Adipocyte (in vitro differentiated cells): ENCODE data around the gene SORD.

ENCODE experiments used
- DNase-seq: peaks from one replicate; pipeline ENCODE4 v3.0.0-alpha.2; 2015; ENCODE audit warnings: low read depth
- H3K27me3 ChIP-seq: replicated peaks from 2 replicates; pipeline ENCODE4 v1.7.0; 2013; ENCODE audit warnings: mild to moderate bottlenecking, low read length, moderate library complexity; ENCODE audit not compliant: control insufficient read depth, insufficient read depth
- H3K36me3 ChIP-seq: 2 replicates; pipeline ENCODE4 v1.7.0; 2013; ENCODE audit warnings: low read length, mild to moderate bottlenecking, moderate library complexity; ENCODE audit not compliant: control insufficient read depth, insufficient read depth, severe bottlenecking
- H3K4me1 ChIP-seq: 2 replicates; pipeline ENCODE4 v1.7.0; 2013; ENCODE audit warnings: mild to moderate bottlenecking, low read length, moderate library complexity; ENCODE audit not compliant: control insufficient read depth, insufficient read depth
- H3K4me3 ChIP-seq: 2 replicates; pipeline ENCODE4 v1.7.0; 2013; ENCODE audit warnings: mild to moderate bottlenecking, low read length, moderate library complexity
- H3K9ac ChIP-seq: 2 replicates; pipeline ENCODE4 v1.7.0; 2013; ENCODE audit warnings: mild to moderate bottlenecking, low read length, moderate library complexity
- H3K9me3 ChIP-seq: 2 replicates; pipeline ENCODE4 v1.7.0; 2013; ENCODE audit warnings: mild to moderate bottlenecking, low read length, moderate library complexity; ENCODE audit not compliant: control insufficient read depth

The SORD gene

DNA sequence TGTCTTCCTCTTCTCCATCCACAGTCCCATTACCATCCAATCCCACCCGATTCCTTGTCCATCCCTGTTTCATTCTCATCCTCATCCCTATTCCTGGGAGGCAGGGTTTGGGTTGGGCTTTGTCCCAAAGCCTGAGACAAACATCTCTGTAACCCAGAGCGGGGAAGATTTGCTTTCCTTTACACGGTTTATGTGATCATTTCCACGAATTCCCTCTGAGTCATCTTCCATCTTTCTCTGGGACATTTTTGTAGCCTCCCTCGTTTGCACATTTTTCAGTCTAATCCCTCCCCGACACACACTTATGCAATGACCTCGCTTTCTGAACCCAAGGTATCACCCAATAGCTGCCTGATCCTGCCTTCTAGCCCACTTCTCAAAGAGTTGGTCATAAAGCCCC lies 68.2 kb downstream of the SORD start:
- Histone ChIP-seq H3K4me3 (no peak overlapping the region), H3K4me1 (peaks cover 19% of the 10 kb centered on the region), H3K9ac (no peak overlapping the region), H3K27me3 (peaks cover 36% of the 10 kb centered on the region), H3K9me3 (peaks cover 3% of the 10 kb centered on the region), H3K36me3 (no peaks in the 10 kb centered on the region)
- DNase-seq, result peak; percentile 24

DNA sequence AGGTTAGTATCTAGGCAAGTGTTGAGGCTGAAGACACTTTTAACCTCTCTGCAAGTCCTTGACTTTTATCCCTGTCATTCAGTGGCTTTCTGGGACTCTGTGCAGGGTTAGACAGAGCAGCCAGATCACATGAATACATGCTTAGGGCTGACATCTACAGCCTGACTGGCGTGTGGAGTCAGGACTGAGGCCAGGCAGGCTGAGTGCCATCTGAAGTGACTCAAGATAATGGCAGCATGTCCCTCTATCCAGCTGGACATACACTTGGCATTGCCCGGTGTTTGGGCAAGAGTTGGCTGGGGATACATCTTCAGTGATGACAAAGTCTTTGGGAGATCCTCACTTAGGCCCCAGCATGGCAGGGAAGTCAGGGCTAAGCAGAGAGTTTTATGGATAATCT lies 68.6 kb downstream of the SORD start:
- Histone ChIP-seq H3K9me3 (peaks cover 3% of the 10 kb centered on the region), H3K4me3 (no peak overlapping the region), H3K9ac (no peak overlapping the region), H3K4me1 (peaks cover 19% of the 10 kb centered on the region), H3K36me3 (no peaks in the 10 kb centered on the region), H3K27me3 (peaks cover 39% of the 10 kb centered on the region)
- no peak for DNase-seq

DNA sequence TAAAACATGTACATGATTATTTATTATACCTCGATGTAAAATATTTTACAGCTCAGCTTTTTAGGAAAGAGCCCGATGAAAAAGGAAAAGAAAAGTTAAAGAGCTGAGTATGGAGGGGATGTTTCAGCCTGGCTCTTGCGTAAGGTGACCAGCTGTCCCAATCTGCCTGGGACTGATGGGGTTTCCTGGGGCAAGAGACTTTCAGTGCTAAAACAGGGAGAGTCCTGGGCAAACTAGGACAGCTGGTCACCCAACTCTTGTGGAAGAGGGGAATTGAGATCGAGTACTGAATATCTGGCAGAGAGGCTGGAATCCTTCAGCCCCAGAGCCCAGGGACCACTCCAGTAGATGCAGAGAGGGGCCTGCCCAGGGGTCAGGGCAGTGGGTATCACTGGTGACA lies 70.0 kb downstream of the SORD start:
- Histone ChIP-seq H3K4me3 (no peak overlapping the region), H3K27me3 (peaks cover 36% of the 10 kb centered on the region), H3K4me1 (peaks cover 19% of the 10 kb centered on the region), H3K9me3 (peaks cover 3% of the 10 kb centered on the region), H3K9ac (no peak overlapping the region), H3K36me3 (no peaks in the 10 kb centered on the region)
- DNase-seq, result no peak

DNA sequence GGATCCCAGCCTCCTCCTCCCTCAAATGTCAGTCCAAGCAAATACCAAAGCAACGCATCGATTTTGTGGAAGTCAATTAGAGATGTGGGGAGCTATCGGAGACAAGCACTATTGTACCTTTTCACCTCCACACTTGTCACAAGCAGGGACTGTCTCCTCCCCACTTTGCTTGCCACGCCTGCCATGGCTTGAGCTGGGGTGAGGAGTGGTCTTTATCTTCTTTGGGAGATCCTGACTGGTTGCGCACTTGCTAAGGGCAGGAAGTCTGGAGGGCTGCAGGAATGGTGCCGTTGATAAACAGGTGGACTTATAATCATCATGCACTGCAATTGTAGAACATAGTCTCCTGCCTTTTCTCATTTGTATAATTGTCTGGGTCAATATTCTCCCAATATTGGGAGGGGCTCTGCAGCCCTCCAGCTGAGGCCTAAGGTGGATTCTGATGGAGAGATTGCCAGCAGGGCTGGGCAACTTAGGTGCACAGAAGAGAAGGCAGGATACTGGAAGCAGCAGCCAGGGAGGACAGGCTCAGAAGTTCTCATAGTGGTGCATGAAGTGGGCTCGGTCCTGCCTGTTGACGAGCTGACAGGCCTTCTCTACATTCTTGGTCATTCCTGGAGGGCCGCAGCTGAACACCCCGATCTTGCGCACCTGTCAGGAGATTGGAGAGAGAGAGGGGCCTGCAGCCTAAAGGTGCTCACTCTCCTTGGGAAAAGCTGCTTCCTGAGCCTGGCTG lies 70.8 kb downstream of the SORD start:
- H3K9me3 ChIP-seq, result peaks cover 3% of the 10 kb centered on the region
- peaks cover 41% of the 10 kb centered on the region for H3K27me3 ChIP-seq
- no peak for DNase-seq
- H3K36me3 ChIP-seq, result no peaks in the 10 kb centered on the region
- no peak overlapping the region for H3K9ac ChIP-seq
- H3K4me1 ChIP-seq, result peaks cover 16% of the 10 kb centered on the region
- H3K4me3 ChIP-seq, result no peak overlapping the region

DNA sequence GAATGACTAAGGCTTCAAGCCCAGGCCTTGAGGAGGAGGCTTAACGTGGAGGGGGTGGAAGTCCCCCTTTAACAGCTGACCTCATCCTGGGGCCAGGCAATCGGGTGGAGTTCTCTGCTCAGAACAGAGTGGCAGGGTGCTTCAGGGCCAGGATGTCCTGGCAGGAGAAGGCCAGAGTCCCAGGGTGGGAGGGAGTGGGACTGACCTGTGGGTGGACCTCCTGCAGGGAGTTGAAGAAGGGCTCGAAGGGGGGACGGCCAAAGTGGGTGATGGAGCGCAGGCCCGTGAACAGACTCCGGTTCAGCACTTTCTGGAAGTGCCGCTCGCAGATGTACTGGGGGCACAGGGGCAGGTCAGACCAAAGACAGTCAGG lies 71.3 kb downstream of the SORD start:
- DNase-seq, result no peak
- Histone ChIP-seq H3K9ac (no peak overlapping the region), H3K4me1 (peaks cover 14% of the 10 kb centered on the region), H3K36me3 (no peaks in the 10 kb centered on the region), H3K4me3 (no peak overlapping the region), H3K9me3 (peaks cover 3% of the 10 kb centered on the region), H3K27me3 (peaks cover 42% of the 10 kb centered on the region)

DNA sequence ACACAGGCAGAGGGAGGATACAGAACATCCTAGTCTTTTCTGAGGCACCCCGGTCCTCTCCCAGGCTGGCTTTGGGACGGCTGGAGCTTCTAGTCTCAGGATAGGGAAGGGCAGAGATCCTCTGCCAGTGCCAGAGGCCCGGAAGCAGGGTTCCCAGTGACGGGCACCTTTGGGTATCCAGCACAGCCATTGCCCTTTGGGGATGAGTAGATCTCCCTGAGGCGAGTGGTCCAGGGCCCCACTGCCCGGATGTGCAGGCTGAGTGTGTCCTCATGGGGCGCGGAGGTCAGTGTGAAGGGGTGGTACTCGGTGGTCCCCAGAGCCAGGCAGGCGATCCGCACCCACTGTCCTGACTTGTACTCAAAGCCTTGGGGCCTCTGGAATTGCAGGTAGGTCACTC lies 72.7 kb downstream of the SORD start:
- peaks cover 52% of the 10 kb centered on the region for H3K27me3 ChIP-seq
- H3K36me3 ChIP-seq, result no peaks in the 10 kb centered on the region
- peaks cover 3% of the 10 kb centered on the region for H3K9me3 ChIP-seq
- no peak overlapping the region for H3K4me3 ChIP-seq
- no peak for DNase-seq
- H3K4me1 ChIP-seq, result peaks cover 14% of the 10 kb centered on the region
- H3K9ac ChIP-seq, result no peak overlapping the region

DNA sequence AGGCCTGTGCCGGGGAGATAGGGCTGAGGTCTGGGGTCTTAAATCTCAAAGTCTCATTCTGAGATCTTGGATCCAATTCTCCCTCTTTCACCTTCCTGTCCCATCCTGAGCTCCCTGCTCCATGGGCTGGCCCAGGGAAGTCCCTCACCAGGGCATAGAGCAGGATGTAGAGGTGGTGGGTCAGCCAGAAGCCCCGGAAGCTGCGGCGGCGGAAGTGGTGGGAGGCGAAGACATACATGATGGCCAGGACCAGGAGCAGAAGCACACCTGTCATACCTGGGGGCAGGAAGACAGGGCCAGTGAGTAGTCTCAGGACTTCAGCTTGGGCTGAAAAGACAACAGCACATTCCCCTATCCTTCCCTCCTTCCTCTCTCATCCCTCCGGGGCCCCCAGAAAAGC lies 74.5 kb downstream of the SORD start:
- Histone ChIP-seq H3K36me3 (no peaks in the 10 kb centered on the region), H3K4me1 (no peaks in the 10 kb centered on the region), H3K9me3 (peaks cover 2% of the 10 kb centered on the region), H3K4me3 (no peak overlapping the region), H3K27me3 (peaks cover 62% of the 10 kb centered on the region), H3K9ac (no peak overlapping the region)
- DNase-seq, result no peak

DNA sequence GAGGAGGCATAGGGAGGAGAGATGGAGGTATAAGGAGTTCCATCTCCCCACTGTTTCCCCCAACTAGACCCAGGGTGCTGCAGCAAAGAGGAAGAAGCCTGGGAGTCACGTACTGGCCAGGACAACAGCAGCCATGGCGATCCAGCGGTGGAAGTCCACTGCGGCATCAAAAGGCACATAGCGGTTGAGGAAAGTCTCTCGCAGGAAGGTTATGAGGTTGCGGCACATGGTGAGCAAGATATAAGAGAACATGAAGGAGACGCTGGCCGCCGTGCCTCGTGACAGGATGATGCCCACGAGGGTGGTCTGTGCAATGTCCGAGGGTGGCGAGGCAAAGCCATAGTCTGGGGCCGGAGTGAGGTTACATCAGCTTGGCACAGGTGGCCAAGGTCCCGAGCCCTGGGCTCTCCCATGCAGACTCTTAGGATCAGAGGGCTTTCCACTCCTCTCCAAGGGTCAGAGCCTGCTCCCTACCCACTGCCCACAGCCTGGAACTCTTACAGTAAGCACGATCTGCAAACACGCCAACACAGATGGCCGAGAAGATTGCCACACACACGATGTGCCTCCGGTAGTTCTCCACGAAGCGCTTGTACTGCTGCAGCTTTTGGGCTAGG lies 76.7 kb downstream of the SORD start:
- Histone ChIP-seq H3K9me3 (no peaks in the 10 kb centered on the region), H3K4me3 (no peak overlapping the region), H3K36me3 (no peaks in the 10 kb centered on the region), H3K27me3 (peaks cover 62% of the 10 kb centered on the region), H3K4me1 (no peaks in the 10 kb centered on the region), H3K9ac (no peak overlapping the region)
- no peak for DNase-seq

DNA sequence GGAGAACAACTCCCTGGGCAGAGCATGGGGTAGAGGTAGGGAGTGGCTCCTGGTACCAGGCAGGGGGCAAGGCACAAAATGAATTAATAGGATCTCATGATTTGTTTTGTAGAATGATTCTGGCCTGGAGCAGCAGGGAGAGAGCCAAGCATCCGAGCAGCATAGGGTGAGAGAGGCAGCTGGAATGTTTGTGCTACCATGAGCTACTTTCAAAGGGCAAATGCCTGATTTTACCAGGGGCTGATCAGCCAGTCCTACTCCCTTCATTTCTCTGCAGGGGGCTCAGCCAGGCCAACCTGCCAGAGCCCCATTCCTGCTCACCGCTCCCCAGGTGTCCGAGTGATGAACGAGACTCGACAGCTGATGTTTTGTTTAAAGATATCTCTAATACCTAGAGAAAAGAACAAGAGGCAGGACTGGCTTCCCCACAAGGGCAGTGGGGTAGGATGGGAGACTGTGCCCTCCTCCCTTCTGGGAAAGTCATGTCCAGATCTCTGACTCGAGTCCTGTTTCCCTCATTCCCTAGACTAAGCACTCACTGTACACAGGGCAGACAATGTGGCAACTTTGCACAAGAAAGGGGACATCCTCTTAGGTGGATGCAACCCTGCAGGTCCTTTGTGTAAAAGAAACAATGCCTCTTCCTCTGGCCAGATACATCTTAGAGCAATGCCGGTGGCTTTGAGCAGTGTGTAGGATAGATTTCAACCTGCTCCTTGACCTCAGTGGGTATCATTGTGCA lies 78.1 kb downstream of the SORD start:
- Histone ChIP-seq H3K9me3 (no peaks in the 10 kb centered on the region), H3K9ac (no peak overlapping the region), H3K4me3 (no peak overlapping the region), H3K36me3 (no peaks in the 10 kb centered on the region), H3K4me1 (no peaks in the 10 kb centered on the region), H3K27me3 (peaks cover 53% of the 10 kb centered on the region)
- no peak for DNase-seq

DNA sequence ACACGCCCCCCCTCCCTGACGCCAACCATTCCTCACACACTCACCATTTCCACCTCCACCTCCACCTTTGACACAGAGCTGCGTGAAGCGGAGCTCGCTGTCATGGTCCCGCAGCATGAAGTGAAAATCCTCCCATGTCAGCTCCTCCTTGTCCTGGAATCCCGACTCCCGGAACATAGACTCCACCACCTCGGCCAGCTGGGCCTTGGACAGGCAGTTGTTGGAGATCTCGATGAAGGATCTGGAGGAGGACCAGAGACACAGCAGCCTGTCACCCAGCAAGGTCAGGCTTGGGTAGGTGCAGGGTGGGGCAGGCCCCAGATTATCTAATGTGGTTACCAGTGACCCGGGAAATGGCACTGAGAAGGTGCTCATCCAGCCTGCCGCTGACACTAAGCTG lies 78.8 kb downstream of the SORD start:
- no peaks in the 10 kb centered on the region for H3K9me3 ChIP-seq
- DNase-seq, result no peak
- no peaks in the 10 kb centered on the region for H3K4me1 ChIP-seq
- H3K36me3 ChIP-seq, result no peaks in the 10 kb centered on the region
- H3K27me3 ChIP-seq, result peaks cover 57% of the 10 kb centered on the region
- no peak overlapping the region for H3K4me3 ChIP-seq
- H3K9ac ChIP-seq, result no peak overlapping the region

DNA sequence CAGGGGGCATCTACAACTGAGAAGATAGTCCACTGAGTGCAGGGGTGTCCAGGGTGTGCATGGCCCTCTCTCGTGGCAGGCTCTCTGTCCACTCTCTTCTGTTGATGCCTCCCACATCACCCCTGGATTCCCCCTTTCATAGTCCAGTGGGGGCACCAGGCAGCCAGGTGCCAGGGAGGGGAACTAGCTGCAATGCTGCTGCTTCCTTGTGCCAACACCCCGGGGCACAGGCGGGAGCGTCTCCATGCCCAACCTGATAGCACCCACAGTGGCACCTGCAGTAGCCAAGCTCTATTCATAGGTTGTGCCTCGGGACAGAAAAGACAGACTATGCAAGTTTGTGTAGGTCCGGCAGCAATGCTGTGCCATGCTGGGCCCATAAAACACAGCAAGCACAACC lies 79.2 kb downstream of the SORD start:
- no peaks in the 10 kb centered on the region for H3K9me3 ChIP-seq
- H3K4me3 ChIP-seq, result no peak overlapping the region
- H3K4me1 ChIP-seq, result no peaks in the 10 kb centered on the region
- no peak overlapping the region for H3K9ac ChIP-seq
- peaks cover 61% of the 10 kb centered on the region for H3K27me3 ChIP-seq
- no peak for DNase-seq
- no peaks in the 10 kb centered on the region for H3K36me3 ChIP-seq
